Neural crest cell (in vitro differentiated cells): ENCODE data around the gene ARF3. TPM values are rescaled to one million over a fixed set of nuclear protein-coding genes. Genes with fewer than 3 reads are reported as not detected.

ENCODE experiments used
- DNase-seq: peaks from one replicate; pipeline ENCODE4 v3.0.0; 2021; ENCODE audit warnings: low read depth, mixed read lengths, low spot score
- H3K27ac Mint-ChIP-seq: one replicate; pipeline ENCODE4 v1.8.0; 2021; ENCODE audit warnings: mild to moderate bottlenecking, mixed read lengths; ENCODE audit not compliant: unreplicated experiment
- H3K27me3 Mint-ChIP-seq: 2 replicates; pipeline ENCODE4 v1.8.0; 2021; ENCODE audit warnings: low read depth, mild to moderate bottlenecking, mixed read lengths
- H3K36me3 Mint-ChIP-seq: 2 replicates; pipeline ENCODE4 v1.8.0; 2021; ENCODE audit warnings: low read depth, mild to moderate bottlenecking, mixed read lengths
- H3K4me1 Mint-ChIP-seq: 2 replicates; pipeline ENCODE4 v1.8.0; 2021; ENCODE audit warnings: mixed read lengths
- H3K4me3 Mint-ChIP-seq: one replicate; pipeline ENCODE4 v1.8.0; 2021; ENCODE audit warnings: mild to moderate bottlenecking, mixed read lengths
- H3K9me3 Mint-ChIP-seq: 2 replicates; pipeline ENCODE4 v1.8.0; 2021; ENCODE audit warnings: mixed read lengths
- CTCF ChIP-seq: fragments of 200-600 bp; sonication (generic); conservative IDR thresholded peaks from 2 replicates; pipeline ENCODE4 v1.5.0; 2021; ENCODE audit warnings: antibody characterized with exemption, mild to moderate bottlenecking
- total RNA-seq: library from RNA; stranded (reverse); gene quantifications from 2 replicates; pipeline ENCODE4 v1.2.1, GENCODE V29; 2021

Gene ARF3
- total RNA-seq, 1 donor from 2014 or later = 202 TPM

GRCh38 chr12:48997719-48998496 lies 40.6 kb upstream of the ARF3 start:
- no peak overlapping the region for H3K27ac Mint-ChIP-seq
- H3K4me3 Mint-ChIP-seq = peak overlapping the region; percentile 64
- H3K4me1 Mint-ChIP-seq = peaks cover 23% of the 10 kb centered on the region
- peaks cover 10% of the 10 kb centered on the region for H3K36me3 Mint-ChIP-seq
- TF ChIP-seq CTCF = no peak
- no peaks in the 10 kb centered on the region for H3K9me3 Mint-ChIP-seq
- H3K27me3 Mint-ChIP-seq = peaks cover 82% of the 10 kb centered on the region
- no peak for DNase-seq

GRCh38 chr12:48996794-48997718 lies 39.8 kb upstream of the ARF3 start:
- TF ChIP-seq CTCF = peak; percentile 73
- Mint-ChIP-seq H3K27ac (no peak overlapping the region), H3K4me3 (peak overlapping the region; percentile 64), H3K36me3 (peaks cover 4% of the 10 kb centered on the region), H3K27me3 (peaks cover 84% of the 10 kb centered on the region), H3K4me1 (peaks cover 23% of the 10 kb centered on the region), H3K9me3 (no peaks in the 10 kb centered on the region)
- DNase-seq = peak; percentile 88

- TF ChIP-seq CTCF = peak; percentile 82
- Mint-ChIP-seq H3K4me3 (peak overlapping the region; percentile 75), H3K4me1 (peaks cover 26% of the 10 kb centered on the region), H3K27me3 (peaks cover 81% of the 10 kb centered on the region), H3K9me3 (no peaks in the 10 kb centered on the region), H3K27ac (no peak overlapping the region), H3K36me3 (no peaks in the 10 kb centered on the region)
- peak; percentile 88 for DNase-seq
Measured at GRCh38 chr12:48995086-48995879, 38.0 kb upstream of the ARF3 start.

- Mint-ChIP-seq H3K4me1 (peaks cover 18% of the 10 kb centered on the region), H3K9me3 (no peaks in the 10 kb centered on the region), H3K27me3 (peaks cover 79% of the 10 kb centered on the region), H3K27ac (no peak overlapping the region), H3K36me3 (no peaks in the 10 kb centered on the region), H3K4me3 (no peak overlapping the region)
- DNase-seq = no peak
- no peak for TF ChIP-seq CTCF
Measured at GRCh38 chr12:48994224-48995085, 37.2 kb upstream of the ARF3 start.
